ENCODE results near the gene MEX3D.

DNA sequence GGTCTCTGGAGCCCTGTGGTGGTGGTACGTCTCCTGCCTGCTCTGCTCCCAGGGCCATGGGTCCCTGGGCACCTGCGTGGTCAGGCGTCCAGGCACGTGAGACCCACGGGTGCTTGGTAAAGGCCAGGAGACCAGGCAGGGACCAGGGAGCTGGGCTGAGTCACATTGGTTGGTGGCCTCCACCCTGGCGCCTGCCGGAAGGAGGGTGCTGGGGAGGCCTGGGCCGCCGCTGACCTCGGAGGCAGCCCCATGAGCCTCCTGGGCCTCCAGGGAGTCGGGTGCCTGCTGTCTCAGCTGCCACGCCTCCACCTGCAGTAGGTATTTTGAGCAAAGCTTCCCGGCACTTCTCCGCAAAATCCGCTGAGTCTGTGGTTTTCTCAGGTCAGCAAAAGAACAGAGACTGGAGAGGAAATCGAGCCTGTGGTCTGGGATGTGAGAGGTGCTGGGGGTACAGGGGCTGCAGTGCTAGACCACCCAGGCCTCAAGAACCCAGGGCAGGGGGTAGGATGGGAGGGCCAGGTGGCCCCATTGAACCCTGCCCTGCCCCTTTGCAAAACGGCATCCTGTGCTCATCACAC is 47.8 kb downstream of the MEX3D start:
- TF ChIP-seq, protein P1, sequence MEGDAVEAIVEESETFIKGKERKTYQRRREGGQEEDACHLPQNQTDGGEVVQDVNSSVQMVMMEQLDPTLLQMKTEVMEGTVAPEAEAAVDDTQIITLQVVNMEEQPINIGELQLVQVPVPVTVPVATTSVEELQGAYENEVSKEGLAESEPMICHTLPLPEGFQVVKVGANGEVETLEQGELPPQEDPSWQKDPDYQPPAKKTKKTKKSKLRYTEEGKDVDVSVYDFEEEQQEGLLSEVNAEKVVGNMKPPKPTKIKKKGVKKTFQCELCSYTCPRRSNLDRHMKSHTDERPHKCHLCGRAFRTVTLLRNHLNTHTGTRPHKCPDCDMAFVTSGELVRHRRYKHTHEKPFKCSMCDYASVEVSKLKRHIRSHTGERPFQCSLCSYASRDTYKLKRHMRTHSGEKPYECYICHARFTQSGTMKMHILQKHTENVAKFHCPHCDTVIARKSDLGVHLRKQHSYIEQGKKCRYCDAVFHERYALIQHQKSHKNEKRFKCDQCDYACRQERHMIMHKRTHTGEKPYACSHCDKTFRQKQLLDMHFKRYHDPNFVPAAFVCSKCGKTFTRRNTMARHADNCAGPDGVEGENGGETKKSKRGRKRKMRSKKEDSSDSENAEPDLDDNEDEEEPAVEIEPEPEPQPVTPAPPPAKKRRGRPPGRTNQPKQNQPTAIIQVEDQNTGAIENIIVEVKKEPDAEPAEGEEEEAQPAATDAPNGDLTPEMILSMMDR (IDR thresholded peaks at IDR 0.05 in 4 of 5, conservative IDR thresholded peaks at IDR 0.05 in 1 of 5), result no peak
- TF ChIP-seq POLR2A (IDR thresholded peaks at IDR 0.05), result no peak
